ENCODE data around the gene NOP9. TPM values are rescaled to one million over a fixed set of nuclear protein-coding genes. Genes with fewer than 3 reads are reported as not detected.
A peak's percentile ranks its signal among the peaks of the same experiment; 100 is the strongest.

The NOP9 gene
- total RNA-seq, 2 donors from 2014 or later, result 25.7 to 27.7 TPM

DNA sequence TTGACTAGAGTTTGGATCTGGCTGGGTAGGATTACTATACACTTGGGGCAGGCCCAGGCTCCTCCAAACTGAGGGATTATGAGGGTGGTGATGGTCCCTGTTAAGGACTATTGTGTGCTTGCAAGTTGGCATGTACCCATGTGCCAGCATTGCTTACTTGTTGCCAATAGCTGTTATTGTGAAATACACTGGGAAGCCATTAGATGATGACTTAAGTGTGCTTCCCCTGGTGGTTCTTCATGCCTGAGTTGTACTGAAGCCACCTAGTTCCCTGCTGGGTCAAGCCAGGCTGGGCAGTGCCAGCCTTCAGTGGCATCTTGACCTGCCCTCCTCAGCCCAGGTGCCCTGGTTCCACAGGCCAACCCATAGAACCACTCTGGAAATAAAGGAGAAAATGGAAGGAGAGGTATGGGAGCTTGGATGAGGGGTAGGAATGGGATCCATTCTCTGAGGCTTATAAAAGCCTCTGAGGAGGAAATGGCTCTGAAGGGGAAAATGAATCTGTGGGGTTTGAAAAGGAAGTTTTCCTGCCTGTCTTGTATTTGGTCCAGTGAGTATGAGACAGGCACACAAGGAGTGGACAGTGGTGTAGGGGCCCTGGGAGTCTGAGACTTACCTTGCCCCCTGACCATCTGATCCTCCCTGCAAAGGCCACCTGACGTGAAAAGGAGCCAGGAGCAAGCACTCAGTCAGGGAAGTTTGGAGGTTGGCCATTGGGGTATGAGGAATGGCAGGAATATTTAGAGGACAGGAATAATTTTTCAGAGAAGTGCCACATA, 12.4 kb downstream of the NOP9 start:
- peak overlapping the region; percentile 87 for H3K4me3 Mint-ChIP-seq
- peaks cover 6% of the 10 kb centered on the region for H3K36me3 Mint-ChIP-seq (ENCODE audit: low read depth)
- H3K4me1 Mint-ChIP-seq, result peaks cover 64% of the 10 kb centered on the region
- H3K27ac Mint-ChIP-seq, result peak overlapping the region; percentile 96
- no peaks in the 10 kb centered on the region for H3K27me3 Mint-ChIP-seq
- DNase-seq (no peak), ATAC-seq (peak; percentile 5)
- no peaks in the 10 kb centered on the region for H3K9me3 ChIP-seq (ENCODE audit: control insufficient read depth, low read length, poor library complexity, severe bottlenecking)

DNA sequence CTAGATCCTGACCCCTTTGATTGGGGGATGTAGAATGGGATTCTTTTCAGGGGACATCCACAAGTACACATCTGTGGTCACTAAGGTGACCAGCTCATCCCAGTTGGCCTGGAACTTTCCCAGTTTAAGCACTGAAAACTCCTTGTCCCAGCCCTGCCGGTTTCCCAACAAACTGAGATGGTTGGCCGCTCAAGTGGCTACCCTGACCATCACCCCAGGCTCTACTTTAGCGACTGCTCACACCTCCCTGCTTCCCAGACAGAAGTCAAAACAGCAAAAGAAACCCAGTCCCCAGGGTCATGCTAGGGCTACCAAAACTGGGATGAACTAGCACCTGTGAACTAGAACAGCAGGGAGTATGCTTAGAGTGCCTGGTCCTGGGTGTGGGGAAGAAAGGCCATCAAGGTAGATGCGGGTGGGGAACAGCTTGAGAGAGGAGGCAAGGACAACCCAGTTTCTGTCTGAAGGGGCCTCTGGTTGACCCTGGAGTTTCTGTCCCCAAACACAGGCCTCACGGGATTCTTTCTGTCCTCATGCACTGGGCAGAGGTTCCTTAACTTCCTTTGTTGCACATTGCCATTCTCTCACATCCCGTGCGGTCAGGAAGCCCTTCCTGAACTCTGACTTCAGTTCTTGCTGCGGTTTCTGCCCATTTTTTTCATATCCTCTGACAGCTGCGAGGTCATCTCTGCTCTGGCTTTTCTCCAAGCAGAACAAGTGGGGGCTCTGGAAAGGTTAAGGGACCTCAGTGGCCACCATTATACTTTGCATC, 13.3 kb downstream of the NOP9 start:
- H3K27me3 Mint-ChIP-seq, result no peaks in the 10 kb centered on the region
- H3K4me1 Mint-ChIP-seq, result peaks cover 63% of the 10 kb centered on the region
- H3K4me3 Mint-ChIP-seq, result peak overlapping the region; percentile 87
- H3K27ac Mint-ChIP-seq, result peak overlapping the region; percentile 96
- ATAC-seq (no peak), DNase-seq (no peak)
- no peaks in the 10 kb centered on the region for H3K9me3 ChIP-seq (ENCODE audit: control insufficient read depth, low read length, poor library complexity, severe bottlenecking)
- H3K36me3 Mint-ChIP-seq (ENCODE audit: low read depth), result peaks cover 6% of the 10 kb centered on the region

DNA sequence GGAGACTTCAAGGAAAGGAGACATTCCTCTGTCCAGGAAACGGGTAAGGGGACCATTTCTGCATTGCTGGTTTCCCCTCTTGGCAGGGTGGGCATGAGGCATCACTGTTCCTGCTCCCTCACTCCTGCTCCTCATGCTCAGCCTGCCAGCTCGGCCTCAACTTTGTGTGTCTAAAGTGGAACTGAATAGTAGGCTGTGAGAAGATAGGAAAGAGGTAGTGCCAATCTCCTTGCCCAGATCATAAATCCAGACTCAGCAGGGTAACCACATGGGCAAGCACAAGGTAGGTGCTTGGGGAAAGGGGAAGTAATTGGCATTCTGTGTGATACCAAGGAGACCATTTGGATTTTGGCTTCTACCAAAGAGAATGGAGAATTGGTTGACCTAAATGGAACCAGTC, 14.3 kb downstream of the NOP9 start:
- DNase-seq, result no peak

DNA sequence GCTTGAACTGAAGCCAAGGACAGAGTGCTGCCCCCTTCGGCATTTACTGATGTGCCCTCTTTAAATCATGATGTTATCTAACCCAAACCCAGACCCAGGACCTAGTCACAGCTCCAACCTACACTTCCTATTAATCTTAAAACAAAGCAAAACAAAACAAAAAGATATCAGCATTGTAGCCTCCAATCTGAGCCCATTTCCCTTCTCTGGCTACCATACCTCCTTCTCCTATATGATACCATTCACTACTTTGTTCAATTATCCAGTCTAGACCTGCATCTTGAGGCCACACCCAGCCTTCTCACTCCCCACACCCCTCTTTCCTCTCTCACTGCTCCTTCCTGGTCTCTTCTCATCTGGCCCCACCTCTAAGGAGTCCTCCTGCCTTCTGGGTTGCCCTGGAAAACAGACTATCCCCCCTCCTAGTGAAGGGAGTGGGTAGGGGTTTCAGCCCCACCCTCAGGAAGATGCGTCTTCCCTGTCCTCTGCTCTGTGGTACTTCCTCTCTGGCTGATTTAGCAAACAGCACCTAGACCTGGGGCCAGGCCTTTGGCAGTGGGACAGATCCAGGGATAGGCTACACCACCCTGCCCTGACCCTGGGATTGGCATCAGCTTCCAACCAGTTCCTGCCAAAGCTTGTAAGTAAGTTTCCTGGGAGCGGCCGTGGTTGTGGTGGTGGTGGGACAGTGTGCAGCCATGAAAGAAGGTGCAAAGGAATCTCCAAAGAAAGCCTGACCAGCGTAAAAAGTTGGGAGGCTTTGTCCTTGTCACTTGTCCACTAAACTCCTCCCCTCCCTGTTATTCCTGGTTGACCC, 14.9 kb downstream of the NOP9 start:
- H3K27ac Mint-ChIP-seq, result peak overlapping the region; percentile 96
- peaks cover 9% of the 10 kb centered on the region for H3K27me3 Mint-ChIP-seq
- peak overlapping the region; percentile 87 for H3K4me3 Mint-ChIP-seq
- ATAC-seq (no peak), DNase-seq (no peak)
- H3K4me1 Mint-ChIP-seq, result peaks cover 52% of the 10 kb centered on the region
- H3K9me3 ChIP-seq (ENCODE audit: control insufficient read depth, low read length, poor library complexity, severe bottlenecking), result no peaks in the 10 kb centered on the region
- peaks cover 3% of the 10 kb centered on the region for H3K36me3 Mint-ChIP-seq (ENCODE audit: low read depth)

More for the DNA sequence above, 14.3 kb downstream of the NOP9 start:
- peak overlapping the region; percentile 96 for H3K27ac Mint-ChIP-seq
- H3K36me3 Mint-ChIP-seq (ENCODE audit: low read depth), result peaks cover 3% of the 10 kb centered on the region
- peaks cover 59% of the 10 kb centered on the region for H3K4me1 Mint-ChIP-seq
- peaks cover 2% of the 10 kb centered on the region for H3K27me3 Mint-ChIP-seq
- H3K9me3 ChIP-seq (ENCODE audit: control insufficient read depth, low read length, poor library complexity, severe bottlenecking), result no peaks in the 10 kb centered on the region
- peak overlapping the region; percentile 87 for H3K4me3 Mint-ChIP-seq
- no peak for ATAC-seq

DNA sequence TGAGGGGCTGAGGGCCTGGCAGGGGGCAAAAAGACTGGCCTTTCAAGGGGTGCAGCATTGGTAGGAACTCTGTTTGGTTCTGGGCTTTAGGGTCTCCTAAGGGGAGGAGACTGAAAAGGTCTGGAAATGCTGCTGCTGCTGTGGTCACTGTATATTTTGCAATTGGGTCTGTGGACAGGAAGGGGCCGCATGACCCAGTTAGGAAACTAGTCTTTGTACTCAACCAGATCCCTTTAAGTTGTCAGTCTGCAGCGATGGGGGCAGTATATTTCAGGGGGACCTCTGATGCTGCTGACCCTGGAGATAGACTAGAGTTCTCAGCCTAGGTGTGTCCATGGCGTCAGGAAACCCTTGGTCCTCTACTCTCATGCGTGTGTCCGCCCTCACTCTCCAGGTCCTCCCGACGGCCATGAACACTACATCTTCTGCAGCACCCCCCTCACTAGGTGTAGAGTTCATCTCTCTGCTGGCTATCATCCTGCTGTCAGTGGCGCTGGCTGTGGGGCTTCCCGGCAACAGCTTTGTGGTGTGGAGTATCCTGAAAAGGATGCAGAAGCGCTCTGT, 15.7 kb downstream of the NOP9 start:
- peaks cover 47% of the 10 kb centered on the region for H3K4me1 Mint-ChIP-seq
- ATAC-seq (no peak), DNase-seq (no peak)
- peaks cover 3% of the 10 kb centered on the region for H3K36me3 Mint-ChIP-seq (ENCODE audit: low read depth)
- peak overlapping the region; percentile 96 for H3K27ac Mint-ChIP-seq
- no peaks in the 10 kb centered on the region for H3K9me3 ChIP-seq (ENCODE audit: control insufficient read depth, low read length, poor library complexity, severe bottlenecking)
- H3K4me3 Mint-ChIP-seq, result peak overlapping the region; percentile 87
- peaks cover 16% of the 10 kb centered on the region for H3K27me3 Mint-ChIP-seq

DNA sequence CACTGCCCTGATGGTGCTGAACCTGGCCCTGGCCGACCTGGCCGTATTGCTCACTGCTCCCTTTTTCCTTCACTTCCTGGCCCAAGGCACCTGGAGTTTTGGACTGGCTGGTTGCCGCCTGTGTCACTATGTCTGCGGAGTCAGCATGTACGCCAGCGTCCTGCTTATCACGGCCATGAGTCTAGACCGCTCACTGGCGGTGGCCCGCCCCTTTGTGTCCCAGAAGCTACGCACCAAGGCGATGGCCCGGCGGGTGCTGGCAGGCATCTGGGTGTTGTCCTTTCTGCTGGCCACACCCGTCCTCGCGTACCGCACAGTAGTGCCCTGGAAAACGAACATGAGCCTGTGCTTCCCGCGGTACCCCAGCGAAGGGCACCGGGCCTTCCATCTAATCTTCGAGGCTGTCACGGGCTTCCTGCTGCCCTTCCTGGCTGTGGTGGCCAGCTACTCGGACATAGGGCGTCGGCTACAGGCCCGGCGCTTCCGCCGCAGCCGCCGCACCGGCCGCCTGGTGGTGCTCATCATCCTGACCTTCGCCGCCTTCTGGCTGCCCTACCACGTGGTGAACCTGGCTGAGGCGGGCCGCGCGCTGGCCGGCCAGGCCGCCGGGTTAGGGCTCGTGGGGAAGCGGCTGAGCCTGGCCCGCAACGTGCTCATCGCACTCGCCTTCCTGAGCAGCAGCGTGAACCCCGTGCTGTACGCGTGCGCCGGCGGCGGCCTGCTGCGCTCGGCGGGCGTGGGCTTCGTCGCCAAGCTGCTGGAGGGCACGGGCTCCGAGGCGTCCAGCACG, 16.4 kb downstream of the NOP9 start:
- Mint-ChIP-seq H3K4me3 (peak overlapping the region; percentile 61), H3K27me3 (peaks cover 18% of the 10 kb centered on the region), H3K4me1 (peaks cover 46% of the 10 kb centered on the region), H3K27ac (peak overlapping the region; percentile 96), H3K36me3 (ENCODE audit: low read depth) (peaks cover 3% of the 10 kb centered on the region)
- DNase-seq, result no peak
- ATAC-seq, result no peak
- H3K9me3 ChIP-seq (ENCODE audit: control insufficient read depth, low read length, poor library complexity, severe bottlenecking), result no peaks in the 10 kb centered on the region

DNA sequence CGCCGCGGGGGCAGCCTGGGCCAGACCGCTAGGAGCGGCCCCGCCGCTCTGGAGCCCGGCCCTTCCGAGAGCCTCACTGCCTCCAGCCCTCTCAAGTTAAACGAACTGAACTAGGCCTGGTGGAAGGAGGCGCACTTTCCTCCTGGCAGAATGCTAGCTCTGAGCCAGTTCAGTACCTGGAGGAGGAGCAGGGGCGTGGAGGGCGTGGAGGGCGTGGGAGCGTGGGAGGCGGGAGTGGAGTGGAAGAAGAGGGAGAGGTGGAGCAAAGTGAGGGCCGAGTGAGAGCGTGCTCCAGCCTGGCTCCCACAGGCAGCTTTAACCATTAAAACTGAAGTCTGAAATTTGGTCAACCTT, 16.9 kb downstream of the NOP9 start:
- ATAC-seq (no peak), DNase-seq (no peak)
- Mint-ChIP-seq H3K27ac (no peak overlapping the region), H3K36me3 (ENCODE audit: low read depth) (peaks cover 3% of the 10 kb centered on the region), H3K27me3 (peaks cover 18% of the 10 kb centered on the region), H3K4me1 (peaks cover 43% of the 10 kb centered on the region), H3K4me3 (no peak overlapping the region)
- H3K9me3 ChIP-seq (ENCODE audit: control insufficient read depth, low read length, poor library complexity, severe bottlenecking), result no peaks in the 10 kb centered on the region

DNA sequence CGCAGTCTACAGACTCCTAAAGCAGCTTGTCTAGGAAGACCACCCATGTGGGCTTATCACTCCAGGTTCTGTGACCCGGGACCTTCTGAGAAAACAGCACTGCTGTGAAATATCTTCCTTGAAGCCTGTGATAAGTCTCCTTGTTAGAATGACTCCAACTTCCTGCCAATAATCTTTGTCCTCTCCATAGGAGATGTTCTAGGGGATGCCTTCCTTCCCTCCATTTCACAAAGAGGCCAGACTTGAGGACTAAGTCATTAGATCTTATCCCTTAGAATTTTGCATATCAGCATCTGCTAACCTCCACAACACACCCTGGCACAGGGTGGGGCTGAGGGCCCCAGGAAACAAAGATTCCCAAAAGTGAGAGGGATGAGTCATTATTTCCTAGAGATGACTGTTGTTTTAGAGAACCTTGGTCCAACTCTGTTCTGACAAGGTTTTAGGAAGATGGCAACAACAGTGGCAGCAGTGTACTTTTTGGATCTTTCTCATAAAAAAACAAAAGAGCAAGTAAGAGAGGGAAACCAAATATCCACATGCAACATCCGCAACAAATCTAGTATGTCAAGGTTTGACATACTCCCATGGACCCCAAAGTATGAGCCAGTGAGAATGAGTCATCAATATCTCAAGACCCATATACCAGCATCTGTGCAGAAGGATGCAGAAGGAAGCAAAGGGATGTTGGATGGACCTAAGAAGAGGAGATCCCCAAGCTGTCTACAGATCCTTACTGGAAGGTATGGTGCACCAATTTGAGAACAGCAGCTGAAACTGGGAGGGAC, 17.7 kb downstream of the NOP9 start:
- H3K4me1 Mint-ChIP-seq, result peaks cover 39% of the 10 kb centered on the region
- H3K9me3 ChIP-seq (ENCODE audit: control insufficient read depth, low read length, poor library complexity, severe bottlenecking), result no peaks in the 10 kb centered on the region
- peaks cover 18% of the 10 kb centered on the region for H3K27me3 Mint-ChIP-seq
- ATAC-seq, result no peak
- peaks cover 3% of the 10 kb centered on the region for H3K36me3 Mint-ChIP-seq (ENCODE audit: low read depth)
- no peak overlapping the region for H3K4me3 Mint-ChIP-seq
- H3K27ac Mint-ChIP-seq, result no peak overlapping the region
- no peak for DNase-seq

DNA sequence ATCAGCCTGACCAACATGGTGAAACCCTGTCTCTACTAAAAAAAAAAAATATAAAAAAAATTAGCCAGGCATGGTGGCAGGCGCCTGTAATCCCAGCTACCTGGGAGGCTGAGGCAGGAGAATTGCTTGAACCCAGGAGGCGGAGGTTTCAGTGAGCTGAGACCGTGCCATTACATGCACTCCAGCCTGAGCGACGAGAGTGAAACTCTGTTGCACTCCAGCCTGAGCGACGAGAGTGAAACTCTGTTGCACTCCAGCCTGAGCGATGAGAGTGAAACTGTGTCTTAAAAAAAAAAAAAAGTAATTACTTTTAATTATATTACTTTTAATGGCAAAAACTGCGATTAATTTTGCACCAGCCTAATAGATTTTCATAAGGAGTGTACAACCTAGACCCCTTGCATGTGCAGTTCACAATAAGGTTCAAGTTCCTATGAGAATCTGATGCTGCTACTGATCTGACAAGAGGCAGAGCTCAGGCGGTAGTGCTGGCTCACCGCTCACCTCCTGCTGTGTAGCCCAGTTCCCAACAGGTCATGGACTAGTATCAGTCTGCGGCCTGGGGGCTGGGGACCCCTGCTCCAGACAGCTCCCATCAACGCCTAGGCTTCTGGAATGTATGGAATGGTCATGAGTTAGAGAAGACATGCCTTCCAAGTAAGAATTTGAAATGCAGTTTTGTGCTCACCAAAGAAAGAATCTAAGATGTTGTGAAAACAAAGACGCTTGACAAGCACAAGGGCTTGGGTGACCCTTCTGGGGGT, 21.7 kb downstream of the NOP9 start:
- H3K4me1 Mint-ChIP-seq, result peaks cover 13% of the 10 kb centered on the region
- no peak for DNase-seq

DNA sequence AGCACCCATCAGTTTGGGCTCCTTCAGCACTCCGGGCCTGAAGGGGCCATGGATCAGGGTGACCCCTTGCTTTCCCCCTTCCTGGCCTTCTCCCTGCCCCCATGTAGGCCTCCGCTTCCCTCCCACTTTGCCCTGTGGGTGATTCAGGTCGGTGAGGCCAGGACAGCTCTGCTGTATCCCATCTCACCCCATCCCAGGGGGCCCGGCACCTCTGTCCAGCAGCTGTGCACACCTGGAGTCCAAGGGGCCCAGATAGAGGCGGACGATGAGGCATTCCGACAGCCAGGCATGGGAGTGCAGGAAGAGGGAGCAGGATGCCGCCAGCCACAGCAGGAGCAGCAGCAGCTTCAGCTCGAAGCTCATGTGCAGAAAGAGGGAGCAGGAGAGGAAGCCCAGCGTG, 23.0 kb downstream of the NOP9 start:
- no peaks in the 10 kb centered on the region for H3K9me3 ChIP-seq (ENCODE audit: control insufficient read depth, low read length, poor library complexity, severe bottlenecking)
- H3K27ac Mint-ChIP-seq, result no peak overlapping the region
- ATAC-seq (no peak), DNase-seq (no peak)
- H3K4me1 Mint-ChIP-seq, result peaks cover 16% of the 10 kb centered on the region
- H3K27me3 Mint-ChIP-seq, result peaks cover 25% of the 10 kb centered on the region
- no peak overlapping the region for H3K4me3 Mint-ChIP-seq
- H3K36me3 Mint-ChIP-seq (ENCODE audit: low read depth), result no peaks in the 10 kb centered on the region

More for the DNA sequence above, 21.7 kb downstream of the NOP9 start:
- no peak overlapping the region for H3K4me3 Mint-ChIP-seq
- peaks cover 25% of the 10 kb centered on the region for H3K27me3 Mint-ChIP-seq
- no peak for ATAC-seq
- H3K27ac Mint-ChIP-seq, result no peak overlapping the region
- no peaks in the 10 kb centered on the region for H3K36me3 Mint-ChIP-seq (ENCODE audit: low read depth)
- H3K9me3 ChIP-seq (ENCODE audit: control insufficient read depth, low read length, poor library complexity, severe bottlenecking), result no peaks in the 10 kb centered on the region

DNA sequence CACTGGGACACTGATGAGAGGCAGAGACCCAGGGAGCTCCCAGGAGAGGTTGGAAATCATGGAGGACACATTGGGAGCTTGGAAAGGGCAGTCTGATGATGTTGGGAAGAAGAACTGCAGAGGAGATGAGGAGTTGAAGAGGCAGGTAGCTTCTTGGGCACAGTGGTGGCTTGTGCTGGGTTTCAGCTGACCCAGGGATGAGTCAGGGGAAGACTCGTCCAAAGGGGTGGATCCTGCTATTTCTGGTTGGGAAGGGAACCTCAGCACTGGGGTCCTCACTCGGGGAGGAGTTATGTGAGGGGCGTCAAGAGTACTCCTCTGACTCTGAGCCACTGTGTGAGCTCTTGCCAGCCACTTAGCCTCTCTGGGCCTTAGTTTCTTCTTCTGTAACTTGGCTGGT, 23.7 kb downstream of the NOP9 start:
- H3K9me3 ChIP-seq (ENCODE audit: control insufficient read depth, low read length, poor library complexity, severe bottlenecking), result no peaks in the 10 kb centered on the region
- H3K4me3 Mint-ChIP-seq, result no peak overlapping the region
- no peaks in the 10 kb centered on the region for H3K36me3 Mint-ChIP-seq (ENCODE audit: low read depth)
- DNase-seq (no peak), ATAC-seq (no peak)
- H3K4me1 Mint-ChIP-seq, result peaks cover 16% of the 10 kb centered on the region
- H3K27me3 Mint-ChIP-seq, result peaks cover 25% of the 10 kb centered on the region
- peak overlapping the region; percentile 24 for H3K27ac Mint-ChIP-seq

Data from T-helper 17 cell (primary cell).